HK-2 (cell line): ENCODE measurements around the gene AGXT2.

Experiments used
- DNase-seq: peaks from one replicate; pipeline ENCODE4 v3.0.0-alpha.2; 2018; ENCODE audit not compliant: unreplicated experiment

AGXT2 gene

GRCh38 chr5:34967540-34967939, 80.2 kb downstream of the AGXT2 start:
- no peak for DNase-seq

GRCh38 chr5:34959323-34959722, 88.4 kb downstream of the AGXT2 start:
- peak; percentile 7 for DNase-seq

- DNase-seq, result no peak
Measured at GRCh38 chr5:34957857-34958690, 89.7 kb downstream of the AGXT2 start.

- no peak for DNase-seq
Measured at GRCh38 chr5:34957321-34957720, 90.4 kb downstream of the AGXT2 start.
